Measurements from ENCODE around the gene MED10.

MED10 gene

DNA sequence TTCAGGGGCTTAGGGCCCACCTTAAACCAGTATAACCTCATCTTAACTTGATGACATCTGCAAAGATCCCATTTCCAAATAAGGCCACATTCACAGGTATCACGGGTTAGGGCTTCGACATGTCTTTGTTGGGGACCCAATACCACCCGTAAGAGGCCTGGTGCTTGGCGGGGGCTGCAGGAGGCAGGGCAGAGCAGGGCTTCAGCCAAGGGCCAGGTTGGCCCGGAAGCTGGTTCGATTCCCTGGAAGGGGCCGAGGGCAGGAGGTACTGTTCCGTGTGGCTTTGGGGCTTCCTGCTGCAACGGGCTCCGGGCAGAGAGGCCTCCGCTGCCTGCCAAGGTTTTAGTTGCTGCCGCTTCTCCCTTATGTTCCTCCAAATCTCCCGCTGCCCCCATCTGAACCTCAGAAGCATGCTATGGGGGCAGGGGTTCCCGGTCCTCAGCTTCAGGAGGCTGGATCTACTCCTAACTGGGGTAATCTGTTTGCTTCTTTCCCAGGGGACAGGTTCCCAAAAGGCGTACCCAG is 29.8 kb downstream of the MED10 start:
- no peak for DNase-seq

DNA sequence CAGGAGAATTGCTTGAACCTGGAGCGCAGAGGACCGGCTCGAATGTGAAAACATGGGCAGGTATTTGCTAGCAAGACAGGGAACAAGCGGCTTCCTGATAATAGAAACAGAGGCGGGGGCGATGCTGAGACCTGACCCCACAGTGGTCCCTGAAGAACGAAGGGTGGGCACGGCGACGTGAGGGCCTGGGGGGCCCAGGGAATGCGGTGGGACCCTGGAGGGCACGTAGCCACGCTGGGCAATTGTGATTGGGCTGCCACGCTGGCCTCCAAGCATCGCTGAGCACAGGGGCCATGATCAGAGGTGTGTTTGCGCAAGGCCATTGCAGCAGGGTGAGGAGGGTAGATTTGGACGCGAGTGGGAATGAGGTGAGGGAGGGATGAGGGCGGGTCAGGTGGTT is 30.7 kb downstream of the MED10 start:
- DNase-seq: no peak

GRCh38 chr5:6347165-6347564 is 31.2 kb downstream of the MED10 start:
- no peak for DNase-seq

GRCh38 chr5:6344593-6344989 is 33.8 kb downstream of the MED10 start:
- DNase-seq: no peak

DNA sequence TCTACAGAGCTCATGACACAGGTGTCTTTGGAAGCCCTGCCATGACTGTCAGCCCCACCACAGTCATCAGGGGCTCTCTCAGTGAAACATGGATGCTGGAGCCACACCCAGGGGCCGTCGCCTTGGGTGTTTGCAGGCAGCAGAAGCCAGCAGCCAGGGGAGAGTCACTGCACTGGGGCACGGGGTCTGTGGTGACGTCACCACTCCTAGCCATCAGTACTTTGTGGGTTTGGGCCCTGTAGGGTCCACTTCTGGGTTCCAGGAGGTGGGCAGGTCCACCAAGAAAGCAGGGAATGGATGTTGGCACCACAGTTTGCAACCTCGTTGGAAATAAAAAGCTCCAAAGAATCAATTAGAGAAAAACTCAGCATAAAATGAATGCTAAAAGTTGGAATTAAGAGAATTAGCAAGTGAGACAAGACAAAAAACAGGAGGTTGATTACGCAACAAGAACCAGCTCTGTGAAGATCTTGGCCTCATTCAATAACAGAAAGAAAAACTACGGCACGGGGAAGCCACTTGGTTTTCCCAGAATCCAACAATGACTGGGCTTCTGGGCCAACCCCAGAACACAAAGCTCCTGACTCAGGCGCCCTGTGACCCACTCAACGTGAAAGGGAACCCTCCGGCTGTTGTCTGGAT is 34.3 kb downstream of the MED10 start:
- DNase-seq: no peak

DNA sequence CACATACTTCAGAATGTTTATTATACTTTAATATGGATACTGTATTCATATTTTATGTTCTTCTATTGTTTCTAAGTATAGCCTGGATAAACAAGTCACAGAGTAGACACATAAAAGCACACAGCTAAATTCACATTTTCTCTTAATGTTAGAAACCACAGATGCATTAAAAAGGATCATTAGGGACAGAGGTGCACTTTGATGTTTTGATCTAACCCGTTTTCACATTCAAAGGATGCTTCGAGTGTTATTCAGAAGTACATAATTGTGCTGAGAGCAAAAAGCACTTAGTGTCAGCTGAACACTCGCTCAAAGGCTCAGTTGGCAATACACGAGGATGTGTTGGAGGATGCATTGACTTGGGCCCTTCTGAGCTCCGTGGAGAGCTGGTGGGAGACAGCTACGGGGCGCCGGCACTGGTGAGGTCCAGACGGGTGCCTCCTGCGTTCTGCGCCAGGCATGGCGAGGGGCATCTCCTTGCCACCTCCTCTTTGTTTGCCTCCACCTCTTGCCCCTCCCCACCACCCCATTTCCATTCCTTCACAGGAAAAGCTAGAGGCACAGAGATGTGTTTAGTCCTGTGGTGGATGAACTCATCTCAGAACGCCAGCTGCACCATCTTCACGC is 35.5 kb downstream of the MED10 start:
- DNase-seq: no peak

DNA sequence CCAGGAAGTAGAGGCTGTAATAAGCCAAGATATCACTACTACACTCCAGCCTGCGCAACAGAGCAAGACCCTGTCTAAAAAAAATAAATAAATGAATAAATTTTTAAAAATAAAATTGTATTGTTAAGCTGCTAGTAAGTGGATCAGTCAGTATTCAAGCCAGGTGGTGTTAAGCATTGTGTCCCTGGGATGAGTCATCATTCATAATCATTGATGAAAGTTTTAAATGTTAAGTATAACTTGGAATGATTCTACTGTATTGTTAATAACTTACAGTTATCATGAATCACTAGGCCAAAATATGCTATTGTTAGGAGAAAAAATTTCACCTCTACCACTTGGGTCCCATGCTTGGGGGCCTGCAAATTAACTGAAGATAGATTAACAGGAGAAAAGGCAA is 38.2 kb downstream of the MED10 start:
- DNase-seq: no peak

DNA sequence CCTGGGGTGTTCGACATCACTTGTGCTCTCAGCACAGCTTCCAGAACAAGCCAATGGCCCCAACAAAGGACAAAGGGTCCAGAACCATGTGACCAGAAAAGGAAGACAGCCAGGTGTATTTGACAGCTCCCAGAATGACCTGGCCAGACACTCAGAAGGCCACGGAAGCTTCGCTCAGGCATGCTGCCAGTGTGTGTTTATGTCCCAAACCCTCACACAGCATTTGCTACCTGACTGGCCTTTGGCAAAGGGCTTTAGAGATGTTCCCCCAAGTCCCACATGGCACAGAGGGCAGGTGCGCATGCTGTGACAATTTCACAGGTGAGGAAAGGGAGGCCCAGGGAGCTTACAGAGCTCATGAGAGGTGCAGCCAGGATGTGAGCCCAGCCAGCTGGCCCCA is 39.5 kb downstream of the MED10 start:
- DNase-seq: no peak

DNA sequence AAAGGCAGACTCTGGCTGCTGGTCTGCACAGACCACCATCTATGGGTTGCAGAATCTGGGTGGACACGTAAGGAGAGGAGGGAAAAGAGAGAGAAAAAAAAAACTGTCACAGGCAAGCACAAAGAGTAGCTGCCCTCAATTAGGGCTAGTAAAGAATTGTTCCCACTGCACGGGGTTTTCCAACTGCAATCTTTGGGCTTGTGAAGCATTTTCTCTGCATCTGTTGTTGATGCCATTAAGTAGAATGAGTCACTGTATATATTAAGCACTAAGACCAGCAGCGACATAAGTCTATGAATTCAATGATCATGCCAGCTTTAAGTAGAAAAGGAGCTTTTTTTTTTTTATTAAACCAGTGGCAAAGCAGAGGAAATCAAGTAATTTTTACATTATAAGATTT is 40.2 kb downstream of the MED10 start:
- DNase-seq: no peak

- no peak for DNase-seq
Measured at GRCh38 chr5:6333182-6333905, 45.0 kb downstream of the MED10 start.

- DNase-seq: no peak
Measured at GRCh38 chr5:6328173-6328572, 50.2 kb downstream of the MED10 start.

DNA sequence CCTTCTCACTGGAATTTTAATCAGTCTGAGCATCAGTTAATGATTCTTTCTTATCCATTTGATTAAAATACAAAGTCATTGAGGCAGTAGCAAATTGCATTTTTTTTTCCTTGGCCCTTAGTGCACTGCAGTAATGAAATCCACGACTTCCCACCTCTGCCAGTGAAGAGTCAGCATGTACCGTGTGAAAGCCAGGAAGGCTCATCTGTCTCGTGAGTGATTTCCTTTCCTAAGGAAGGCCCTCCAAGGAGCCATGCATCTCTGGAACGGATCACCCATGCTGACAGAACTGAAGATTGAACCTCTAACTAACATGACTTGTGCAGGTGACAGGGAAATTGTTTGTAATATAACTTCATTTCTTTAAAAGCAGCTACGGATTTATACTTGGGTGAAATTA is 51.6 kb downstream of the MED10 start:
- no peak for DNase-seq

DNA sequence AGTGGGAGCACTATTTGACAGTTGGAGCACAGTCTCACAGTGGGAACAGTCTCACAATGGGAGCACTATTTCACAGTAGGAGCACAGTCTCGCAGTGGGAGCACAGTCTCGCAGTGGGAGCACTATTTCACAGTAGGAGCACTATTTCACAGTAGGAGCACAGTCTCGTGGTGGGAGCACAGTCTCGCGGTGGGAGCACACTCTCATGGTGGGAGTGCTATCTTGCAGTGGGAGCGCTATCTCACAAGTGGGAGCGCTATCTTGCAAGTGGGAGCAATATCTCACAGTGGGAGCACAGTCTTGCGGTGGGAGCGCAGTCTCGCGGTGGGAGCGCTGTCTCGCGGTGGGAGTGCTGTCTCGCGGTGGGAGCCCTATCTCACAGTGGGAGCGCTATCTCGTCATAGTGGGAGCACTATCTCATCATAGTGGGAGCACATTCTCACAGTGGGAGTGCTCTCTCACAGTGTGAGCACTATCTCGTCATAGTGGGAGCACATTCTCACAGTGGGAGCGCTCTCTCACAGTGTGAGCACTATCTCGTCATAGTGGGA is 56.1 kb downstream of the MED10 start:
- no peak for DNase-seq
